ENCODE results near the gene C9orf43. TPM values are rescaled to one million over a fixed set of nuclear protein-coding genes. Genes with fewer than 3 reads are reported as not detected.
A peak's percentile ranks its signal among the peaks of the same experiment; 100 is the strongest.
"Not testable (repeated sequence)": the region's sequence is repeated elsewhere in the genome, so short reads cannot be mapped to it uniquely, and the experiment has no call there.

C9orf43 gene
- total and polyA plus RNA-seq, 7 donors: 0.20 to 0.68 (median 0.55) TPM; not detected in 2

DNA sequence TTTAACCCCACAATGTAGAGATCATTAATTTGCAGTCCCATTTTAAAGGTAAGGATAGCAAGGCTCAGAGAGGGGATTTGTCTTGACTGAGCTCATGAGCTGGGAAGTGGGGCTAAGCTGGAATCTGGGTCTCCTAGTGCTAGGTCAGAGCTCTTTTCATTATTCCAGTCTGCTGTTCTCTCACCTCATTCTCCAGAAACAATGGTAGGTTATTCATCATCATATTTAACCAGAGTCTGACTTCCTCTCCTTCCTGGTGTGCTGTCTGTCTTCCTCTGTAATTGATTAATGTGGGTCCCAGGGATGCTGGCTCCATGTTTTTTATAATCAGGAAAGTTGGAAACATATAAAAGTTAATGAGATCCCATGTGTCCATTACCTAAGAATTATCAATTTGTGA, 20.6 kb downstream of the C9orf43 start:
- Histone ChIP-seq H3K36me3 (no peaks in the 10 kb centered on the region), H3K4me3 (no peak overlapping the region), H3K9me3 (no peaks in the 10 kb centered on the region), H3K27ac (no peak overlapping the region), H3K4me1 (no peaks in the 10 kb centered on the region), H3K27me3 (no peaks in the 10 kb centered on the region)
- TF ChIP-seq POLR2A (IDR thresholded peaks at IDR 0.05): no peak
- TF ChIP-seq POLR2AphosphoS5 (IDR thresholded peaks at IDR 0.05): no peak
- TF ChIP-seq, protein P1, sequence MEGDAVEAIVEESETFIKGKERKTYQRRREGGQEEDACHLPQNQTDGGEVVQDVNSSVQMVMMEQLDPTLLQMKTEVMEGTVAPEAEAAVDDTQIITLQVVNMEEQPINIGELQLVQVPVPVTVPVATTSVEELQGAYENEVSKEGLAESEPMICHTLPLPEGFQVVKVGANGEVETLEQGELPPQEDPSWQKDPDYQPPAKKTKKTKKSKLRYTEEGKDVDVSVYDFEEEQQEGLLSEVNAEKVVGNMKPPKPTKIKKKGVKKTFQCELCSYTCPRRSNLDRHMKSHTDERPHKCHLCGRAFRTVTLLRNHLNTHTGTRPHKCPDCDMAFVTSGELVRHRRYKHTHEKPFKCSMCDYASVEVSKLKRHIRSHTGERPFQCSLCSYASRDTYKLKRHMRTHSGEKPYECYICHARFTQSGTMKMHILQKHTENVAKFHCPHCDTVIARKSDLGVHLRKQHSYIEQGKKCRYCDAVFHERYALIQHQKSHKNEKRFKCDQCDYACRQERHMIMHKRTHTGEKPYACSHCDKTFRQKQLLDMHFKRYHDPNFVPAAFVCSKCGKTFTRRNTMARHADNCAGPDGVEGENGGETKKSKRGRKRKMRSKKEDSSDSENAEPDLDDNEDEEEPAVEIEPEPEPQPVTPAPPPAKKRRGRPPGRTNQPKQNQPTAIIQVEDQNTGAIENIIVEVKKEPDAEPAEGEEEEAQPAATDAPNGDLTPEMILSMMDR (IDR thresholded peaks at IDR 0.05): no peak
- TF ChIP-seq EP300 (IDR thresholded peaks at IDR 0.05): no peak
- intact Hi-C loops (cut with DNase I): no loop called here
- DNase-seq: no peak

GRCh38 chr9:113436728-113437515, 26.4 kb downstream of the C9orf43 start:
- no peak overlapping the region for H3K27ac ChIP-seq
- no peaks in the 10 kb centered on the region for H3K27me3 ChIP-seq
- no peaks in the 10 kb centered on the region for H3K36me3 ChIP-seq
- no peak for DNase-seq
- no peak for TF ChIP-seq POLR2AphosphoS5 (IDR thresholded peaks at IDR 0.05)
- no peak for TF ChIP-seq POLR2A (IDR thresholded peaks at IDR 0.05)
- TF ChIP-seq EP300 (IDR thresholded peaks at IDR 0.05): no peak
- TF ChIP-seq, protein P1 (IDR thresholded peaks at IDR 0.05): no peak
- intact Hi-C loops (cut with DNase I): no loop called here
- H3K9me3 ChIP-seq: no peaks in the 10 kb centered on the region
- 81 to 88% methylated on average over 4 of the region's 4 CpGs for WGBS, 2 donors
- H3K4me3 ChIP-seq: no peak overlapping the region
- H3K4me1 ChIP-seq: no peaks in the 10 kb centered on the region

- DNase-seq; intact Hi-C loops (cut with DNase I); H3K9me3 ChIP-seq; H3K4me3 ChIP-seq; H3K27me3 ChIP-seq; H3K27ac ChIP-seq; H3K36me3 ChIP-seq; H3K4me1 ChIP-seq: not testable (repeated sequence)
- 29 to 70% methylated on average over 1 of the region's 1 CpG for WGBS, 2 donors
Observed at GRCh38 chr9:113437716-113438115, 27.2 kb downstream of the C9orf43 start.

DNA sequence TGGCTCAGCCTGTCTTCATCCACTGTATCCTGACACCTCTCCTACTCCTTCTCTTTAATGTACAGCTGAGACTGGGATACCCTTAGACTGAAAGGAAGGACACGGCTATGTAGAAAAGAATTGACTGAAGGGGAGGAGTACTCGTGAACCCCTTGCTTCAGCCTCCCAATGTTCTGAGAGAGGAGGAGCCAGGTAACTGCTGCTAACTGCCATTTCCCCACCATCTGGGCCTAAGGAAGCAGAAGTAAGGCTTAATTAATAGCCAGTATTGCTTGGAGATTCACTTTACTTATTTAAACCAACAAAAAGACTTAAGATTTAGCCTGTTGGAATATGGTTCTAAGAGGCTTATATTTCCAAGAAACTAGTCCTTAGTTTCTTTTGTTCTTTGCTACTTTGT, 34.2 kb downstream of the C9orf43 start:
- no peak for DNase-seq
- TF ChIP-seq, protein P1 (IDR thresholded peaks at IDR 0.05): no peak
- TF ChIP-seq EP300 (IDR thresholded peaks at IDR 0.05) (no peak), POLR2AphosphoS5 (IDR thresholded peaks at IDR 0.05) (no peak), POLR2A (IDR thresholded peaks at IDR 0.05) (no peak)
- WGBS, 2 donors: 63 to 86% methylated on average over 2 of the region's 2 CpGs
- H3K27ac ChIP-seq: no peak overlapping the region
- intact Hi-C loops (cut with DNase I): no loop called here
- no peaks in the 10 kb centered on the region for H3K36me3 ChIP-seq
- H3K4me1 ChIP-seq: peaks cover 0 to 3% (median 0%) of the 10 kb centered on the region in 4 donors
- no peaks in the 10 kb centered on the region for H3K27me3 ChIP-seq
- H3K9me3 ChIP-seq: no peaks in the 10 kb centered on the region
- no peak overlapping the region for H3K4me3 ChIP-seq

GRCh38 chr9:113446323-113446740, 35.8 kb downstream of the C9orf43 start:
- Histone ChIP-seq H3K4me1 (peaks cover 0 to 3% (median 0%) of the 10 kb centered on the region in 4 donors), H3K4me3 (no peak overlapping the region), H3K27ac (peak overlapping the region in 1 of 4 donors; percentile 35), H3K36me3 (no peaks in the 10 kb centered on the region), H3K9me3 (no peaks in the 10 kb centered on the region), H3K27me3 (no peaks in the 10 kb centered on the region)
- 56 to 58% methylated on average over 3 of the region's 3 CpGs for WGBS, 2 donors
- intact Hi-C loops (cut with DNase I): loop anchor here (2.0 kb wide), 2 partner anchors 144 to 208 kb away; no protein-coding TSS in a partner anchor
- no peak for DNase-seq
- TF ChIP-seq POLR2AphosphoS5 (IDR thresholded peaks at IDR 0.05): no peak
- TF ChIP-seq, protein P1 (IDR thresholded peaks at IDR 0.05): peak; percentile 54 to 73 (median 56)
- TF ChIP-seq POLR2A (IDR thresholded peaks at IDR 0.05): no peak
- TF ChIP-seq EP300 (IDR thresholded peaks at IDR 0.05): no peak

Data from sigmoid colon (tissue), 7 donors.